HG03280 (cell line): ENCODE results near the gene SLC16A10.
"Not testable (repeated sequence)": the region's sequence is repeated elsewhere in the genome, so short reads cannot be mapped to it uniquely, and the experiment has no call there.

Experiments
- ATAC-seq: cut with Tn5 transposase; IDR thresholded peaks from one replicate; pipeline ENCODE4 v1.9.1; 2021; ENCODE audit warnings: mild to moderate bottlenecking, moderate library complexity; ENCODE audit not compliant: unreplicated experiment

Gene SLC16A10

GRCh38 chr6:111131018-111131417, 43.7 kb downstream of the SLC16A10 start:
- ATAC-seq, result not testable (repeated sequence)

DNA sequence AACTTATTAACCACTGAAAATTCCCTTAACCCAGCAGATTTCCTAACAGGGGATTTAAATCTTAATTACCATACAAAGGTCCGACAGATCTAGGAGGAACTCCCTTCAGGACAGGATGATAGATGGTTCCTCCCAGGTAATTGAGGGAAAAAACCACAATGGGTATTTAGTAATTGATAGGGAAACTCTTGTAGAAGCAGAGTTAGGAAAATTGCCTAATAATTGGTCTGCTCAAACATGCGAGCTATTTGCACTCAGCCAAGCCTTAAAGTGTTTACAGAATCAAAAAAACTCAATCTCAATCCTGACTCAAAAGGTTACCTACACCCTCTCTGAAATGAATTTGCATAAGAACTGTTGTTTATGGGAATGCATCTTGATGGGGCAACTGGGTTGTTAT, 45.4 kb downstream of the SLC16A10 start:
- ATAC-seq, result not testable (repeated sequence)

DNA sequence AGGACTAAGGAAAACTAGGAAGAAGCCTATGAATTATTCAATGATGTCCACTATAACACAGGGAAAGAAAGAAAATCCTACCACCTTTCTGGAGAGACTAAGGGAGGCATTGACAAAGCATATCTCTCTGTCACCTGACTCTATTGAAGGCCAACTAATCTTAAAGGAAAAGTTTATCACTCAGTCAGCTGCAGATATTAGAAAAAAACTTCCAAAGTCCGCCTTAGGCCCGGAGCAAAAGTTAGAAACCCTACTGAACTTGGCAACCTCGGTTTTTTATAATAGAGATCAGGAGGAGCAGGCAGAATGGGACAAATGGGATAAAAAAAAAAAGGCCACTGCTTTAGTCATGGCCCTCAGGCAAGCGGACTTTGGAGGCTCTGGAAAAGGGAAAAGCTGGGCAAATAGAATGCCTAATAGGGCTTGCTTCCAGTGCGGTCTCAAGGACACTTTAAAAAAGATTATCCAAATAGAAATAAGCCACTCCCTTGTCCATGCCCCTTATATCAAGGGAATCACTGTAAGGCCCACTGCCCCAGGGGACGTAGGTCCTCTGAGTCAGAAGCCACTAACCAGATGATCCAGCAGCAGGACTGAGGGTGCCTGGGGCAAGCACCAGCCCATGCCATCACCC, 47.0 kb downstream of the SLC16A10 start:
- ATAC-seq, result not testable (repeated sequence)

- not testable (repeated sequence) for ATAC-seq
Observed at GRCh38 chr6:111137489-111138093, 50.3 kb downstream of the SLC16A10 start.

GRCh38 chr6:111147440-111147839, 60.1 kb downstream of the SLC16A10 start:
- no peak for ATAC-seq

DNA sequence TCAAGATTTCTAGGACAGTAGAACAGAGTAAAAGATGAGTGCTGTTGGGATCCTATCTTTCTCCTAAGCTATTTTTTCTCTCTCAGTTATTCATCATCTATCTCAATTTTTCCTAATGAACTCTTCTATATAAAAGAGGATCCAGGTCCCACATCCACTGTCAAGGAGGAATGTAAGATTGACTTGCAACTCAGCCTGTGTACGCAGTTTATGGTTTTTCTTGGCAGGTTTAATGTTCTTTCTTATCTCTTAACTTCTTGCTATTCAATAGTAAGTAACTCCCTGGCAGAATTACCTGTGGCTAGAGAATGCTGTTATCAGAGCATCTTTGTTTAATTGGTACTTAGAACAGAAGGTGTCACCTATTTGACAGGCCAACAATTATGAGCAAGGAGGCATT, 60.8 kb downstream of the SLC16A10 start:
- ATAC-seq, result no peak

DNA sequence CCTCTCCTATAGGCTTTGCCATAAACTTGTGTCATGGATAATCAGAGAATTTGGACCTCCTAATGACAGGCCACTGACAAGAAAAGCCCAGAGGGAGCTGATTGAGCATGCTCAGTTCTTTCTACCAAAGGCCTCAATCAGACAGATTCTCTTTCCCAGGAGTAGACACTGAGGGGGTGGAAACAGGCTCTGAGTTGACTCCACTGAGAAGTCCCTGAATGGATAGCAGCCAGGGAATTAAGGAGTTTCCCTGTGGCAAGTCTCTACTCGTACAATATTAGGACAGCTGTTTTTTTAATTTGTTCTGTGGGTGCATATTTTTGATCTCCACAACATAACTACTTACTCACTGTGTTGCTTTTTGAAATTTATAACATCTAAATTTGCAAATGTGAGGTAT, 63.3 kb downstream of the SLC16A10 start:
- ATAC-seq, result no peak

- ATAC-seq, result no peak
Observed at GRCh38 chr6:111154981-111155380, 67.7 kb downstream of the SLC16A10 start.

DNA sequence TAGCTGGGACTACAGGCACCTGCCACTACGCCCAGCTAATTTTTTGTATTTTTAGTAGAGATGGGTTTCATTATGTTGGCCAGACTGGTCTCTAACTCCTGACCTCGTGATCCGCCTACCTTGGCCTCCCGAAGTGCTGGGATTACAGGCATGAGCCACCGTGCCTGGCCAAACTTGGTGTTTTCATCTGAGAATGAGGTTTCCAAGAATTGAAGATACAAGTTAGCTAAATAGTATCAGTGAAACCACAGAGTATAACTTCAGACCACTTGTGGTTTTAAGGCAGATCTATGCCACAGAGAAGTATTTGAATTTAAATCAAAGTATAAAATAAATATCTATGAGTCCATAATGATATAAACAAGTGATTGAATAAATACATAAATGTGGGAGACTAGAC, 70.1 kb downstream of the SLC16A10 start:
- no peak for ATAC-seq

GRCh38 chr6:111159633-111160032, 72.3 kb downstream of the SLC16A10 start:
- no peak for ATAC-seq

- ATAC-seq, result no peak
Observed at GRCh38 chr6:111161650-111162049, 74.3 kb downstream of the SLC16A10 start.

- no peak for ATAC-seq
Observed at GRCh38 chr6:111162504-111162903, 75.2 kb downstream of the SLC16A10 start.

DNA sequence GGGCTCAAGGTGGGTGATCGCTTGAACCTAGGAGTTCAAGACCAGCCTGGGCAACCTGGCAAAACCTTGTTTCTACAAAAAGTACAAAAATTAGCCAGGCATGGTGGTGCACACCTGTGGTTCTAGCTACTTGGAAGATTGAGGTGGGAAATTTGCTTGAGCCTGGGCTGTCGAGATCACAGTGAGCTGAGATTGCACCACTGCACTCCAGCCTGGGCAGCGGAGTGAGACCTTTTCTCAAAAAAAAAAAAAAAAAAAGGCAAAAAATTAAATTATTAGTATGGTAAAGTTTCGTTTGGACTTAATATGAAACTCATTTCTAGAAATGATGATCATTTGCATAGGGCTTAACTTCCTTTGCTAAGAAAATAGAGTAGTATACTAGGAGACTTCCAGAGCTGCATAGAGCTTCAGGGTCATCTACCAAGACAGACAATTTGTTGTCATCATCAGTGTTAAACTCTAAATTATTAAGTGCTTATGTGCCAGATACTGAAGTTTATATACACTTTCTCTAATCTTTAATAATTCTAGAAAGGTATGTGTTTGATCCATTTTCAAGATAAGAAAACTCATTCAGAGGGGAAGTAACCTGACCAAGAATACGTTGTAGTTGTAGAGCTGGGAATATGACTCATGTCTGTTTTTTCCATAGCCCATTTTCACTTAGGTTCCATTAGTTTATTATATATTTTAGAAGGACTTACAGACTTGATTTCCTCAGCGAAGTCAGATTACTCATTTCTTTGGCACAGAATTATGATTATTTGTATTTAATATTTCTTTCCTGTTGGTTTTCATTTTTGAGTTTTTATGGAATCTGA, 84.5 kb downstream of the SLC16A10 start:
- ATAC-seq, result no peak

GRCh38 chr6:111172563-111172962, 85.3 kb downstream of the SLC16A10 start:
- no peak for ATAC-seq

GRCh38 chr6:111173341-111173740, 86.0 kb downstream of the SLC16A10 start:
- ATAC-seq, result no peak

DNA sequence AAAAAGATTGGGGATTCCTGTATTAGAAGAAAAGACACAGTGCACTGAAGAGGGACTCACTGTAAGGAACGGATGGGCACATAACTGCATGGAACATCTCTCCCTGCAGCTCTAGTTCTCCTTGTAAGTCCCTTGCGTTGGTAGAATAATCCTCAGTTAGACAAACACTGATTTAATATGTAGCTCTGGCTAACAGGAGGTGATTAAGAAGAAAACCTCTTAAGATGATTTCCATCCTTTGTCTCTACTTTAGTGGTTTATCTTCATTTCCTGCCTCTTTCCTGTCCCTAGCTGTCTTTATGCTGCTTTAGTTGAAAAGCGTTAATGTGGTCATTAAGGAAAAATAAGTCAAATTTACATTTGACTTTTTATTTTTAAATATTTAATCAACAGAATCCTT, 86.6 kb downstream of the SLC16A10 start:
- no peak for ATAC-seq

DNA sequence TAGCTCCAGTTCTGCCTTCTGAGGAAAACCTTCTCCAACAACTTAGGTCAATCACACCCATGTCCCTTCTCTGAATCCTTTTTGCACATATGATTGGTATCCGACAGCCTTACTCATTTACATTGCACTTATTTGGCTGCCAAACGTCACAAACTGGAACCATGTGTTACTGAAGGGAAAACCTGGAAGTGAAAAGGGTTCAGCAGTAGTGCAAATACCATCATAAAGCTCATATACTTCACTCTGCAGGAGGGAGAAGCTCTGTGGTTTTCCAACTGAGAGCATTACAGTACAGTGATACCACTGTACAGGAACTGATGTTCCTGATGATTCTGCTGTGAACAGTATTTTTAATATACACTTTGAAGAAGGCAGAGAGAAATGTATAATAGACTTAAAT, 87.8 kb downstream of the SLC16A10 start:
- ATAC-seq, result no peak

- no peak for ATAC-seq
Observed at GRCh38 chr6:111176038-111176759, 88.9 kb downstream of the SLC16A10 start.

GRCh38 chr6:111176760-111177099, 89.4 kb downstream of the SLC16A10 start:
- no peak for ATAC-seq

DNA sequence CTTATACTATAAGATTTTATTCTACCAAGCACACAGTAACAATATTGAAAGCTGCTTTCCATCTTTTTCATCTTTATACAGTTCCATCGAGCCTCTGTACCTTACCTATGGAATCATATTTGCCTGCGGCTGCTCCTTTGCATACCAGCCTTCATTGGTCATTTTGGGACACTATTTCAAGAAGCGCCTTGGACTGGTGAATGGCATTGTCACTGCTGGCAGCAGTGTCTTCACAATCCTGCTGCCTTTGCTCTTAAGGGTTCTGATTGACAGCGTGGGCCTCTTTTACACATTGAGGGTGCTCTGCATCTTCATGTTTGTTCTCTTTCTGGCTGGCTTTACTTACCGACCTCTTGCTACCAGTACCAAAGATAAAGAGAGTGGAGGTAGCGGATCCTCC, 89.8 kb downstream of the SLC16A10 start:
- no peak for ATAC-seq

GRCh38 chr6:111183702-111184517, 96.6 kb downstream of the SLC16A10 start:
- ATAC-seq, result no peak
